ENCODE data around the gene MSI2.

GRCh38 chr17:57424273-57424672 is 167.9 kb downstream of the MSI2 start:
- TF ChIP-seq ZNF740 (CRISPR knock-in tag; IDR thresholded peaks at IDR 0.05) (no peak), ZNF740 (tag; IDR thresholded peaks at IDR 0.05) (no peak), JUN (IDR thresholded peaks at IDR 0.05; ENCODE audit: borderline replicate concordance, low read depth, low read length) (no peak), JUN (CRISPR knock-in tag; IDR thresholded peaks at IDR 0.05; ENCODE audit: borderline replicate concordance) (no peak), CBX5 (IDR thresholded peaks at IDR 0.05; ENCODE audit: borderline replicate concordance, low read depth) (no peak), PCBP2 (IDR thresholded peaks at IDR 0.05; ENCODE audit: low read depth, low read length, poor library complexity, severe bottlenecking) (no peak)
- TF ChIP-seq, protein P1, sequence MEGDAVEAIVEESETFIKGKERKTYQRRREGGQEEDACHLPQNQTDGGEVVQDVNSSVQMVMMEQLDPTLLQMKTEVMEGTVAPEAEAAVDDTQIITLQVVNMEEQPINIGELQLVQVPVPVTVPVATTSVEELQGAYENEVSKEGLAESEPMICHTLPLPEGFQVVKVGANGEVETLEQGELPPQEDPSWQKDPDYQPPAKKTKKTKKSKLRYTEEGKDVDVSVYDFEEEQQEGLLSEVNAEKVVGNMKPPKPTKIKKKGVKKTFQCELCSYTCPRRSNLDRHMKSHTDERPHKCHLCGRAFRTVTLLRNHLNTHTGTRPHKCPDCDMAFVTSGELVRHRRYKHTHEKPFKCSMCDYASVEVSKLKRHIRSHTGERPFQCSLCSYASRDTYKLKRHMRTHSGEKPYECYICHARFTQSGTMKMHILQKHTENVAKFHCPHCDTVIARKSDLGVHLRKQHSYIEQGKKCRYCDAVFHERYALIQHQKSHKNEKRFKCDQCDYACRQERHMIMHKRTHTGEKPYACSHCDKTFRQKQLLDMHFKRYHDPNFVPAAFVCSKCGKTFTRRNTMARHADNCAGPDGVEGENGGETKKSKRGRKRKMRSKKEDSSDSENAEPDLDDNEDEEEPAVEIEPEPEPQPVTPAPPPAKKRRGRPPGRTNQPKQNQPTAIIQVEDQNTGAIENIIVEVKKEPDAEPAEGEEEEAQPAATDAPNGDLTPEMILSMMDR (IDR thresholded peaks at IDR 0.05 in 2 of 3, conservative IDR thresholded peaks at IDR 0.05 in 1 of 3; ENCODE audit: insufficient read depth in 2 of 3, low read depth in 1 of 3, low read length in 3 of 3), result no peak

Measured in K562 (cell line).